Measurements from ENCODE around the gene DACT1.

Gene DACT1

DNA sequence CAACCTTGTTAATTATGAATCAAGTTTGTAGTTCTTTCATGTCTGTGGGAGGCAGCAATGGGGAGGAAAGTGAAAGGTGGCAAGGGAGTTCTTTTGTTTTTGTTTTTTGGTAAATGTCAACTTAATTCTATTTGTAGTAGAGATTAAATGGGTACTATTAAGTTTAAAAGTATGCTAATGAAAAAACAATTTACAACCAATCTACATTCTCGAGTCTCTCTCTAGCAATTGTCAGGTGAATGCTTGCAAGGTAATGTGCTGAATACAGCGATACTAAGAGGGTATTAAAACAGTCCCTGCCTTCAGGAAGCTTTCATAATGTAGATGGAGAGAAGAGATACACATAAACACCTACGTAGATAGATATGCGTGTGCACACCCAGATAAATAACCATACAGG, 1.6 kb upstream of the DACT1 start:
- DNase-seq = no peak
- TF ChIP-seq, protein P1, sequence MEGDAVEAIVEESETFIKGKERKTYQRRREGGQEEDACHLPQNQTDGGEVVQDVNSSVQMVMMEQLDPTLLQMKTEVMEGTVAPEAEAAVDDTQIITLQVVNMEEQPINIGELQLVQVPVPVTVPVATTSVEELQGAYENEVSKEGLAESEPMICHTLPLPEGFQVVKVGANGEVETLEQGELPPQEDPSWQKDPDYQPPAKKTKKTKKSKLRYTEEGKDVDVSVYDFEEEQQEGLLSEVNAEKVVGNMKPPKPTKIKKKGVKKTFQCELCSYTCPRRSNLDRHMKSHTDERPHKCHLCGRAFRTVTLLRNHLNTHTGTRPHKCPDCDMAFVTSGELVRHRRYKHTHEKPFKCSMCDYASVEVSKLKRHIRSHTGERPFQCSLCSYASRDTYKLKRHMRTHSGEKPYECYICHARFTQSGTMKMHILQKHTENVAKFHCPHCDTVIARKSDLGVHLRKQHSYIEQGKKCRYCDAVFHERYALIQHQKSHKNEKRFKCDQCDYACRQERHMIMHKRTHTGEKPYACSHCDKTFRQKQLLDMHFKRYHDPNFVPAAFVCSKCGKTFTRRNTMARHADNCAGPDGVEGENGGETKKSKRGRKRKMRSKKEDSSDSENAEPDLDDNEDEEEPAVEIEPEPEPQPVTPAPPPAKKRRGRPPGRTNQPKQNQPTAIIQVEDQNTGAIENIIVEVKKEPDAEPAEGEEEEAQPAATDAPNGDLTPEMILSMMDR (IDR thresholded peaks at IDR 0.05) = no peak

DNA sequence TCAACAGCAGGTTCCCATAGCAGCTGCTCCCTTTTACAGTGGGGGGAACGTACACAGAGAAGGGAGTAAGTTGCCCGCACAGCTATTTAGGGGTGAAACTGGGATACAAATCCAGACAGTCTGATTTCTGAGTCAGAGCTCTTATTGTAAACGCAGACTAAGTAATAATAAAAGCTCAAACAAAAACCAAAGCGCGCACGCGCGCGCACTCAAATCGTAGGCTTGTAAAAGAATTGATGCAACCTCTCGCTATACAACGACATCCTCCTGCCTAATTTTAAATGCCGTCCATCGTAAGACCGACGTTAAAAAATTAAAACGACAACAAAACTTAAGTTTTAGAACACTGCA, 747 bp upstream of the DACT1 start:
- no peaks in the 10 kb centered on the region for H3K27me3 ChIP-seq
- peak overlapping the region; percentile 91 to 98 for H3K27ac ChIP-seq
- TF ChIP-seq, protein P1 (IDR thresholded peaks at IDR 0.05) = no peak
- no peaks in the 10 kb centered on the region for H3K9me3 ChIP-seq
- peak; percentile 65 to 76 for DNase-seq
- peaks cover 7 to 10% (median 7%) of the 10 kb centered on the region in 3 donors for H3K36me3 ChIP-seq
- intact Hi-C loops (cut with DNase I; ENCODE audit: low total_unique reads) = loop anchor here (10.0 kb wide), 2 partner anchors 142 to 388 kb away; no protein-coding TSS in a partner anchor
- peak overlapping the region; percentile 95 to 98 for H3K4me3 ChIP-seq
- peaks cover 0 to 49% (median 22%) of the 10 kb centered on the region in 4 donors for H3K4me1 ChIP-seq

More for the DNA sequence above, 1.6 kb upstream of the DACT1 start:
- Histone ChIP-seq H3K9me3 (no peaks in the 10 kb centered on the region), H3K4me1 (peaks cover 0 to 45% (median 22%) of the 10 kb centered on the region in 4 donors), H3K4me3 (no peak overlapping the region), H3K27me3 (no peaks in the 10 kb centered on the region), H3K27ac (peak overlapping the region; percentile 91 to 98), H3K36me3 (peaks cover 0 to 2% (median 0%) of the 10 kb centered on the region in 3 donors)
- intact Hi-C loops (cut with DNase I; ENCODE audit: low total_unique reads) = loop anchor here (10.0 kb wide), 2 partner anchors 141 to 389 kb away; no protein-coding TSS in a partner anchor

DNA sequence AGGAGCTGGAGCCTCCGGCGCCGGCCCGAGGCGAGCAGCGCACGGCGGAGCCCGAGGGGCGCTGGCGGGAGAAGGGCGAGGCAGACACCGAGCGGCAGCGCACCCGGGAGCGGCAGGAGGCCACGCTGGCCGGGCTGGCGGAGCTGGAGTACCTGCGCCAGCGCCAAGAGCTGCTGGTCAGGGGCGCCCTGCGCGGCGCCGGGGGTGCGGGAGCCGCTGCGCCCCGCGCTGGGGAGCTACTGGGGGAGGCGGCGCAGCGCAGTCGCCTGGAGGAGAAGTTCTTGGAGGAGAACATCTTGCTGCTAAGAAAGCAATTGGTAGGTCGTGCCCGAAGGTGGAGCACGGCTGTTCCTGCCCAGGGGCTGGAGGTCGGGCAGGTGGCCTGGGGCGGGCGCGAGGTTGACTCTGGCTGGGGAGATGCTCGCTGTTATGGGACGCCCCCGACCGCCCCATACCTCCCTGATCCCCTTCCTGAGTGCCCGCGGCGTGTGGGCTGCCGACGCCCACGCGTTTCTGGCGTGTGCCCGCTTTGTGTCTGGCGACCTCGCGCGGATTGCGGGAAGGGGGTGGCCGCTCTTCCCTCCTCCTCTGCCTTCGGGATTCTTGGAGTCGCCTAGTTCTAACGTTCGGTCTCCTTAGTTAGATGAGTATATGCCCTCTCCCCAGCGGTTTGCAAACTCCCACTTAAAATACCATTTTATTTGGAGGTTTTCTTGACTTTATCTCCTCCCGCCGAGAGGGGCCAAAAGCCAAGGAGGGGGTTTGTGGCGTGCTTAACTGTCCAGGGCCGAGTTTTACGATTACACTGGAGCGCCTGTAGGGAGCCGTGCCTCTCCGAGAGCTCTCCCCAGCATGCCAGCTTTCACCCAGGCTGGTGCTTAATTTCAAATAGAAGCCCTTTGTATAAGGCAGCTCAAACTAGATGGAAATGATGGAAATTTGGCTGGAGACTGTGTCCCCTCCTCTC, 752 bp downstream of the DACT1 start:
- H3K36me3 ChIP-seq = peaks cover 18 to 22% (median 20%) of the 10 kb centered on the region in 3 donors
- peak overlapping the region; percentile 95 to 98 for H3K4me3 ChIP-seq
- H3K27ac ChIP-seq = peak overlapping the region; percentile 91 to 98
- intact Hi-C loops (cut with DNase I; ENCODE audit: low total_unique reads) = loop anchor here (10.0 kb wide), 2 partner anchors 144 to 386 kb away; no protein-coding TSS in a partner anchor
- H3K9me3 ChIP-seq = no peaks in the 10 kb centered on the region
- TF ChIP-seq, protein P1 (IDR thresholded peaks at IDR 0.05) = no peak
- H3K27me3 ChIP-seq = no peaks in the 10 kb centered on the region
- peak in 1 of 2 donors; percentile 68 for DNase-seq
- peaks cover 0 to 64% (median 22%) of the 10 kb centered on the region in 4 donors for H3K4me1 ChIP-seq

DNA sequence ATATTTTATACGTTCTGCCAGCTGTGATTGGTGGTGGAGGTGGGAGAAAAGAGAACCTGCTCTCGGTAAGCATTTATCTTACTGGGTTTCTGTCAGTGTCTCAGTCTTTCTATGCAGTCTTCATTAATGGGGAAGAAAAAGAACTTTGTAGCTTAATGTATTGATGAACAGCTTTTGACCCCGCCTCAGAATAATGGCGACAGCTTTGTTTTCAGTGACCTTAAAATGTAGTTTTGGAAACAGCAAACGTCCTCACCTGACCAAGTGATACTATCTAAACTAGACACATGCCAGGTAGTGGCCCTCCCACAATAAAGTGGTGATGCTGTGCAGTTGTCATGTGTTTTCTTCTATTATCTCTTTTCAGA, 1.4 kb downstream of the DACT1 start:
- no peaks in the 10 kb centered on the region for H3K9me3 ChIP-seq
- peaks cover 0 to 66% (median 22%) of the 10 kb centered on the region in 4 donors for H3K4me1 ChIP-seq
- DNase-seq = no peak
- intact Hi-C loops (cut with DNase I; ENCODE audit: low total_unique reads) = loop anchor here (10.0 kb wide), 2 partner anchors 144 to 386 kb away; no protein-coding TSS in a partner anchor
- peak overlapping the region; percentile 91 to 98 for H3K27ac ChIP-seq
- TF ChIP-seq, protein P1 (IDR thresholded peaks at IDR 0.05) = no peak
- peak overlapping the region; percentile 95 to 98 for H3K4me3 ChIP-seq
- no peaks in the 10 kb centered on the region for H3K27me3 ChIP-seq
- peaks cover 18 to 25% (median 23%) of the 10 kb centered on the region in 3 donors for H3K36me3 ChIP-seq

DNA sequence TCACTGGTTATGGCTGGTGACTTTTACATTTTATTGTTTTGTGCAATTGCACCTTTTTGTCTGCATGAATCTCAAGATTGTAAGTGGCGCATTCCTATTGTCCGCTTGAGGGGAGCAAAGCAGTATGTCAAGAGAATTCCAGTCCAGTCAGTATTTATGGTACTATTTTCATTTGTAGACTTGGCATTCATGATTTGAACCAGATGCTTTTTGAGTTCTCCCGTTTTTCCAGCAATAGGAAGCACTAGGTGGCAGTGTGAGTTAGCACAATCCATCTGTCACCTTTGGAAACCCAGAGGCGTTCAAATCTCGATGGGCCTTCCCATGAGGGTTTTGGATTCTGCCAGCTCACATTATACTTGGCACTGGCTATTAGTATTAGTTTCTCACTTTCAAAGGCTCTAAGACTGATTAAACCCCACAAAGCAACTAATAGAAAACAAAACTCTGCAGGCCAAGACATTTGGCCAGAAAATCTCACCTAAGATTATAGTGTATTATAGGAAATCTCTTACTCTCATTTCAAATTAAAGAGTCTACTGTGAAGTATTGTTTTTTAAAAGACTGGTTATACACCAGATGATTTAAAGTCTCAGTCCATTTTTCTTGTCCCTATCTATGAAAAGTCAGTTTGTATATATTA, 2.2 kb downstream of the DACT1 start:
- intact Hi-C loops (cut with DNase I; ENCODE audit: low total_unique reads) = loop anchor here (10.0 kb wide), 2 partner anchors 145 to 385 kb away; no protein-coding TSS in a partner anchor
- H3K9me3 ChIP-seq = no peaks in the 10 kb centered on the region
- peak overlapping the region; percentile 95 to 98 for H3K4me3 ChIP-seq
- TF ChIP-seq, protein P1 (IDR thresholded peaks at IDR 0.05) = peak; percentile 50 to 66
- H3K27ac ChIP-seq = peak overlapping the region in 1 of 2 donors; percentile 91
- no peaks in the 10 kb centered on the region for H3K27me3 ChIP-seq
- H3K4me1 ChIP-seq = peaks cover 0 to 64% (median 22%) of the 10 kb centered on the region in 4 donors
- DNase-seq = peak in 1 of 2 donors; percentile 50
- H3K36me3 ChIP-seq = peaks cover 18 to 28% (median 25%) of the 10 kb centered on the region in 3 donors

Data from tibial artery (tissue), 4 donors.